Activated CD8-positive, alpha-beta memory T cell treated with anti-CD3 and anti-CD28 coated beads, Interleukin-2, amount 50 U/mL, for 24 hours (primary cell): ENCODE data around the gene SPRED2.

Experiments used
- DNase-seq: peaks from one replicate; pipeline ENCODE4 v3.0.0-alpha.2; 2020; ENCODE audit errors: extremely low read depth

Gene SPRED2

GRCh38 chr2:65415091-65415490, 17.3 kb downstream of the SPRED2 start:
- DNase-seq = no peak

- DNase-seq = no peak
These were observed 18.8 kb downstream of the SPRED2 start for GRCh38 chr2:65413610-65414009.

DNA sequence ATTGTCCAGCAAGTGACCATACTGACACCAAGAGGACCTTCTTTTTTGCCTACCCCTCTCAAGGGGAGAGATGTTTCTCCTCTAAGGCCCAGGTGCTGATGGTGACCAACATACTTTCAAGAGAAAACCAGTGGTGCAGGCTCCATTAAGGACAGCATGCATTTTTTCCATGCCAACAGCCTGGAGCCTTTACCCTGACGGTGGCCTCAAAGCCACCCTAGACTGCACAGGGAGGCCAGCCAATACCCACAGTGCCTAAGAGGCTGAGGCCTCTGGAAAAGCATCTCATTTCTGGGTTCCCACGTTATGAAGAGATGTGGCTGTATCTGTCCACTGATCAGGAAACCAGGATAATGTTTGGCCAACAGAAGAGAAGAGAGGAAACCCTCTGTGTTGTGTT, 19.3 kb downstream of the SPRED2 start:
- DNase-seq = no peak

DNA sequence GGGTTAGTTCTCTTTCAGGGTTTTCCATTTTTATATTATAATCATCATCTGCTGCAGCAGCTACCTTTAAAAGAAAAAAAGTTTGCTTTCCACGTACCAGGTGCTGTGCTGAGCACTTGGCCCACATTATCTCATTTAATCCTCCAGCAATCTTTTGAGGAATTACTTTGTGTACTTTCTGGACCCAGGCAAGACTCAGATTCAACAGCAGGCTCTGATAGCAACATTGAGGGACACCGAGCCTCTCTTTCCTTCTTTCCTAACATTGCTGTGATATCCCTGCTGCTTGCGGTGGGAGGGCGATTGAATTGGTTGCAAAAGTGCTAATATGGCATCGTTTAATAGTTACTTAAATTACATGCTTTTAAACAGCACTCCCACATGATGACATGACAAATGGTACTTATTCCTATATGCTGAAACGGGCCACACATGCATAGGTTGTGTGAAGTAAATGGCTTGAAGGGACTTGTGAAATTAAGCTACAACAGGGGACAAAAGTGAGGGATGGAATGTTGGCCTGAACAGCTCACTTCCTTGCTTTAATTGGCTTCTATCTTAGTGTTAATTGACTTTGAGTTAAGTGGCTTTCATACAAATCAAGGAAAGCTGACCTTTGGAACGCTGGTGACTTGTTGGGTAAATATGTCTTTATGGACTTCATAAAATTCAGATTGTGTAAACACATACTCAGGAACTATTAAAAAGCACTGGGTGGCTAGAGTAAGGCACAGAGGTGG, 21.2 kb downstream of the SPRED2 start:
- DNase-seq = no peak

GRCh38 chr2:65409045-65409444, 23.4 kb downstream of the SPRED2 start:
- DNase-seq = no peak

DNA sequence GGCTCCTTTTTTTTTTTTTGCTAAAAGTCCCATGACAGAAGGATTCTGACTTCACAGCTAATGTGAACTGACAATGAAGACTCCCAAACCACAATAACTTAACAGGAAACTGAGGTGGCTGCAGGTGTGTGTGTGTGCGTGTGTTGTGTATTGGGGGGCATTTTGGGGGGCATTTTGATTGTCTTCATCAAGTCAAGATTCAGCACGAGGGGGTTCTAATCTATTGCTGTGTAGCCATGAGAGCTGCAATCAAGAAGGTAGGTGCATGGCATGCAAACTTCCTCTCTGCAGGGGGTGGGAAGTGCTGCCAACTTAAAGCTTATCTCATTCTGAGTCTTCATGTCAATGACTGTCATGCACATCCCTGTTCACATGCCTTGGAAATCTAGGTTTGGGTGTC, 25.2 kb downstream of the SPRED2 start:
- DNase-seq = no peak

DNA sequence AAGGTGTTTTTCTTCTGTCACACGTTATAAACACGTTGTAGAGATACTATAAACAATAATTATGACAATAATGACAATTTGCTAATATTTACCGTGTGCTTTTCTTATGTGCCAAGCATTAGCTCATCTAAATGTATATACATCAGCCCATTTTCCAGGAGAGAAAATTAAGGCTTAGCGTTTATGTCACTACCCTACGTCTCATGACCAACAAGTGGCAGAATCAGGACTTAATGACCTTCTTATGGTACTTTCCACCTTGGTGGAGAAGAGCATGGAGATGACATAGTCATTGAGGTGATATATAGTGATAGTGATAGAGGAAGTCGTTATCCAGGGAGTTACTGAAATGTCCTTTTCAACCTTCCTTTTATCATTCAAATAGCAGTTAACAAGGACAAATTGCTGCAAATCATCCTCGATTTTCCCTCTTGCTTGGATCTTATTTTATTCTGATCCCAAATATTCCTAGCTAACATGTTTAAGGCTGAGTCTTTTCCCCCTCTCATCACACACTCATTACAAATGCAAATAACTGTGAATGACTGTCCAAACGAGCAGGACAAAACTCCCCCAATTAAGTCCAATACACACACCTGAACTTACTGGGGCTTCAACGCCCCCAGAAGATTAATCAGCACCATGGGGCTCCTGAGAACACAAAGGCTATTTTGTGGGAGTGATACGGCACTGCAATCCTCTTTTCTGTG, 27.3 kb downstream of the SPRED2 start:
- no peak for DNase-seq

GRCh38 chr2:65403529-65403915, 28.9 kb downstream of the SPRED2 start:
- no peak for DNase-seq

DNA sequence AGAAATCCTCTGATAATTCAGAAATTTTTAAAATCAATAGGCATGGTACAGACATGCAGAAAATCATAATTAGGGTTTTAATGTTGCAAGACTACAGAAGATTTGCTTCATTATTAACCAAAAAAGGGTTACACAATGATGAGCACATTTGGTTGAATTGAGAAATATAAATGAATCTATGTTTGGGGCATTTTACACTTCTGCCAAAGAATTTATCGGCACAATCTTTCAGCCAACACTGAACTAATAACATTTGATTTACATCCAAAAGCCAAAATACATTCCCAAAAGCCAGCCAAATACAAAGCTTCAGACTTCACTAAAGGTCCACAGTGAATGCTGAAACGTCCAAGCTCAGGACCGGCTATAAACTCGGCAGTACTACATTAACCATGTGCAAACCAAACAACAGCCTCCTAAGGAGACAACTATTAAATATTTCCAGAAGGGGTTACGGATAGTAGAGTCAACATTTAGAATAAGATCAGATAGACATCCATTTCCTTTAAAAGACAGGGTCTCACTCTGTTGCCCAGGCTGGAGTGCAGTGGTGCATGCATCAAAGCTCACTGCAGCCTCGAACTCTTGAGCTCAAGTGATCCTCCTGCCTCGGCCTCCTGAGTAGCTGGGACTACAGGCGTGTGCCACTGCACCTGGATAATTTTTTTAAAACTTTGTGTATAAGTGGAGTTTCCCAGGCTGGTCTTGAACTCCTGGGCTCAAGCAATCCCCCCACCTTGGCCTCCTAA, 29.4 kb downstream of the SPRED2 start:
- no peak for DNase-seq

- DNase-seq = no peak
These were observed 30.1 kb downstream of the SPRED2 start for GRCh38 chr2:65402323-65402722.

- DNase-seq = no peak
These were observed 35.3 kb downstream of the SPRED2 start for GRCh38 chr2:65397122-65397521.

GRCh38 chr2:65396348-65397026, 35.9 kb downstream of the SPRED2 start:
- no peak for DNase-seq

DNA sequence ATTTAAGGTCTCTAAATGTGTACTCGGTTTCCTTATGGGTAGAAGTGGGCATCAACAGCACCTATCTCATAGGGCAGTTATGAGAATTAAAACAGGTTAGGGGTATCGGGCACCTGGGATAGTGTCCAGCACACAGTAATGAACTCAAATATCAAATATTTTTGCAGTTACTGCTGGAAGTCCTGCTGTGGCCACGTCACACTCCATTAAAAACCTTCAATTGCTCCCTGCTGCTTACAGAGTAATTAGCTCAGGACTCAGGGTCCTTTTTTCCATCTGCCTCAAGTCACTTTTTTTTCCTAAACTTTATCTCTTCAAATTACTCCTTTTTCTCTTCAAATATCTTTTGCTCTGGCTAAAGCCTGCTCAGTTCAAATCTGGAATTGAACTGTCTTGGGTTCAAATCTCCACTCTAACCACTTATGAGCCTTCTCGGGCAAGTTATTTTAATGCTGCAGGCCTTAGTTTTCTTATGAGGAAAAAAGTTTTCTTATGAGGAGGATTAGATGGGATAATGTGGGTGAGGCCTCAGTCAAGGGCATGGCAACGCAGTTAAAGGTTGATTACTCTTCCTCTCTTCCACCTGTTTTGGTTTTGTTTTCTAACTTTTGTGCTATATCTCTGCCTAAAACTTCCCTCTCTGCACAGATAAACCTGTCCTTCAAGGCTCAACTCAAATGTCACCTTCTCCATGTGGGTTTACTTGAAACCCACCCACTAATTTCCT, 36.6 kb downstream of the SPRED2 start:
- no peak for DNase-seq

DNA sequence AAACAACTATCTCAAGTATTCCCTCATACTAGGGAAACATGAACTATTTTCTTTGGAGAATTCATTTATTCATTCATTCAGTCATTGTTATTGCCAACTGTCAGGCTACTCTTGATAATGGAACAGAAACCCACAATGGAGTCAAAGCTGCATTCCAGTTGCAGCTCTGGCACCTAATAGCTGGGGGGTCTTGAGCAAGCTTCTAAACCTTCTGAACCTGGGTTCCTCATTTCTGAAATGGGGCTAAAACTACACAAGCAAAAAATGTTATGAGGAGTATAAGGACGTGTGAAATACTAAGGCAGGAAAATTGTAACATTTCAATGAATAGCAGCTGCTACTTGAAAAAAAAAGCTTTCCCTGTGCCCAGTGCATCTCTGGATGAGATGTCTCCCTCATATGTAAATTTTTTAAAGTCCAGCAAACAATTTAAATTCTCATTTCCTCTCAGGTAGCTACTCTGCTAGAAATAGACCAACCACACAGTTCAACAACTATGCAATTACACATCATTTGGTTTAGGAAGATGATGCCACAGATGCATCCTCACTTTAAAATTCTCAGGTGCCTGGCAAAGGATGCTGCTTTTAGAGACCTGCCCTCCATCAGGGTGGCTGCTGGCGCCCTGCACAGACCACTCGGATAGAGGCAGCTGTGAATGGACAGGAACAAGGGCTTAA, 38.5 kb downstream of the SPRED2 start:
- DNase-seq = no peak

GRCh38 chr2:65393046-65393445, 39.4 kb downstream of the SPRED2 start:
- no peak for DNase-seq

GRCh38 chr2:65392609-65393008, 39.8 kb downstream of the SPRED2 start:
- DNase-seq = no peak

- no peak for DNase-seq
These were observed 42.3 kb downstream of the SPRED2 start for GRCh38 chr2:65390134-65390533.

DNA sequence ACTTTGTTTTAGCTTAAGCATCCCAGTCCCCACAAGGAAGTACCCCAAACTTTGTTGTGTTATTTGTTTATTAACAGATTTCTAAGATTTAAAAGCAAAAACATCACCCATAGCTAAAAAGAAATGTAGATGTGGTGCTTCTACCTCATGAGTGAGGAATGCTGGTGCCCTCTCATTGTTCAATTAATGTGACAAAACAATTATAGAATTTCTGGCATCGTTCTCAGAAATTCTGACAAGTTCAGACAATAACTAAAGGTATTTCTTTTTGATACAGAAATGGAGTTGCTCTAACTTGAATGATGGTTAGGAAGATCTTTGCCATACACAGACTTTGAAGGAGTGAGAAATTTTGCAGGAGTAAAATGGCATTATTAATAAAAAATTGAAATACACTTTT, 42.9 kb downstream of the SPRED2 start:
- no peak for DNase-seq

- no peak for DNase-seq
These were observed 43.6 kb downstream of the SPRED2 start for GRCh38 chr2:65388596-65389390.

DNA sequence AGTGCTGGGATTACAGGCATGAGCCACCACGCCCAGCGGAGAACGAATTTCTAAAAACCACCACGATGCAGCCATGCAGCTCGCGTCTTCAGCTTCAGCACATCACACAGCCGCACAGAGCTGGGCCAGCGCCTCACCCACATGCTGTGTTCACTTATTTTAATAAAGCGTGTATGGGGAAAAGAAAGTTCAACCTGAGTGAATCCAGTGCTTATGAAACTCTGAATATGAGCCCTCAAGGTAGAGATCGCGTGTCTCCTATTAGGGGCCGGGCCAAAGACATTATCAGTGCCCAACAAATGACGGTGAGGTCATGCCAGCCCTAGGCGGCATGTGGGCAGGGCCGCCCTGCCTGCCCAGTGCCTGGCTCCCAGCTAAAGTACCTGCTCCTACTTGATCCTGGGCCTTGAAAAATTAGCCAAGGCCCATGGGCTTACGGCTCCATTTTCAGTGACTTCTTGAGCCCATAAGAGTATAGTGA, 44.3 kb downstream of the SPRED2 start:
- no peak for DNase-seq
